GM19328 (cell line): Measurements from ENCODE around the gene EIF4A3.

ENCODE experiments used
- ATAC-seq: cut with Tn5 transposase; IDR thresholded peaks from one replicate; pipeline ENCODE4 v1.9.1; 2021; ENCODE audit warnings: mild to moderate bottlenecking, moderate library complexity; ENCODE audit not compliant: unreplicated experiment

EIF4A3 gene

DNA sequence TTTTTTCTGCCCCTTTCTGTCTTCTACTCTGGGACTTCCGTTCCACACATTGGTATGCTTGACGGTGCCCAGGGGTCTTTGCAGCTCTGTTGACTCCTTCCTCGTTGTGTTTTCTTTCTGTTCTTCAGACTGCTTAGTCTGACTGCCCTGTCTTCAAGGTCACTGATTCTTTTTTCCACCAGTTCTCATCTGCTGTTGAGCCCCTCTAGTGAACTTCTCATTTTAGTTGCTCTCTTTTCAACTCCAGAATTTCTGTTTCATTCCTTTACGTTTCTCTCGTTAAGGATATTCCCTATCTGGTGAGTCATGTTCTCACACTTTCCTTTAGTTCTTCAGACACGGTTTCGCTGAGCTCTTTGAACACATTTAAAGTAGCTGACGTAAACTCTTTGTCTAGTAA, 31.8 kb downstream of the EIF4A3 start:
- no peak for ATAC-seq

DNA sequence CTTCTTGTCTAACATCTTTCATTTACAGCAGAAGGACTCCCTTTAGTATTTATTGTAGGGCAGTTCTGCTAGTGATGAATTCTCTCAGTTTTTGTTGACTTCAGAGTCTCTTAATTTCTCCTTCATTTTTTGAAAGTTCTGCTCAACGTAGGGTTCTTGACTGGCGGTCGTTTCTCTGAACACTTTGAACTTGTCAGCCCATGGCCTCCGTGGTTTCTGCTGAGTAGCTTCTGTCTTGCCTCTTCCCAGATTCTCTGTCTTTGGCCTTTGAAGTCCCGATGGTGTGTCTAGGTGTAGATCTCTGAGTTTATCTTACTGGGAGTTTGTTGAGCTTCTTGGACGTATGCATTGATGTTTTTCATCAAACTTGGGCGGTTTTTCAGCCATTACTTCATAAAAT, 32.2 kb downstream of the EIF4A3 start:
- ATAC-seq: no peak

DNA sequence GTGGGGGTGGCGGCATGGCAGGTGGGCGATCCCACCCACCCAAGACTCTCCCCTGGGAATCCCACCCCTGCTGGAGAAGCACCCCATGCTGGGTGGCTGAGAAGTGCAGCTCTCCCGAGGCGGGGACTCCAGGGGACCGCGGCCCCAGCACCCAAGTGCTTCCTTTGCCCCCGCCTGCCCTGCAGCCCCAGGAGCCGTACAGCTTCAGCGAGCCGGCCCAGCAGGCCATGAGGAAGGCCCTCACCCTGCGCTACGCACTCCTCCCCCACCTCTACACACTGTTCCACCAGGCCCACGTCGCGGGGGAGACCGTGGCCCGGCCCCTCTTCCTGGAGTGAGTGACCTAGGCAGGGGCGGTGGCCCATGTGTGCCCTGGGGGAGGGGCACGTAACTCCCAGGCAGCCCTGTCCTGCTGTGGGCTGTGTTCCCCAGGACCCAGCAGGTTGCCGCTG, 33.9 kb downstream of the EIF4A3 start:
- ATAC-seq: no peak

DNA sequence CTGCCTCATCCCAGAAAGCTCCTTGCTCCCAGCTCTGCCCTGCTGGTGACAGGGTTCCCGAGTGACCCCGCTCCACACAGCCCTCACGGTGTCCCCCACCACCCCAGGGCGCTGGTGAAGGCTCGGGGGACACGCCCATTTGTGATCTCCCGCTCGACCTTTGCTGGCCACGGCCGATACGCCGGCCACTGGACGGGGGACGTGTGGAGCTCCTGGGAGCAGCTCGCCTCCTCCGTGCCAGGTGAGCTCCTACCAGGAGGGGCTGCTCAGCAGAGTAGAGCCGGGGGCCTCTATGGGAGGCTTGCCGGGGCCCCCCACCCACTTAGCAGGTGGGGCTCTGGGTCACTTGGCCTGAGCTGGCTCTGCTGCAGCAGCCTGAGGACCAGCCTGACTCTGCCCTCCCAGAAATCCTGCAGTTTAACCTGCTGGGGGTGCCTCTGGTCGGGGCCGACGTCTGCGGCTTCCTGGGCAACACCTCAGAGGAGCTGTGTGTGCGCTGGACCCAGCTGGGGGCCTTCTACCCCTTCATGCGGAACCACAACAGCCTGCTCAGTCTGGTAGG, 34.4 kb downstream of the EIF4A3 start:
- no peak for ATAC-seq

DNA sequence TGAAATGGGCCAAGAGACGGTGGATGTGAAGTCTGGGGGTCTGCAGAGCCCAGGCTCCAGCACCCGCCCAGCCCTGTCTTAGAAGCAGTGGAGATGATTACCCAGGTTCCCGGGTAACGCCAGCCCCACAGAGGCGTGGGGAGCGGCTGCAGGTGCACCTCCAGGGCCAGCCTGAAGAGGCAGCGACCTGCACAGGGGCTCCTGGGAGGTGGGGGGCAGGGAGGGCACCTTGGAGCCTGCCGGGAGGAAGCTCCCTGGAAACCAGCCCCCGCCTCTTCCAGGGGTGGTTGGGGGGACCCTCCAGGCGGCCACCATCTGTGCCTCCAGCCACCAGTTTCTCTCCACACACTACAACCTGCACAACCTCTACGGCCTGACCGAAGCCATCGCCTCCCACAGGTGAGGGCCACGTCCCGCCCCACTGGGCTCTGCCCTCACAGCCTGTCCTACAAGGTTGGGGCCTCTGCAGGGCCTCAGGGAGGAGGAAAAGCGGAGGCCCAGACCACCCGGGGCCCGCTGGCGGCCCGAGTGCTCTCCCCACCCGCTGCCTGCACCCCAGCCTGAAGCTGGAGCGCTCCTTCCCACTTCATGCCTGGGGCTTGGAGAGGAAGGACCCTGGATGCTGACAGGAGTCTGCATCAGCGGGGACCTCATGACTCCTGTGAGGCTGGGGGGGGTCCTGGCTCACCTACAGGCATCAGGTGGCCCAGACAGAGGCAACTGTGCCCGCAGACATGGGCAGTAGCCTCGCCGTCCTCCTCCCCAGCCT, 35.0 kb downstream of the EIF4A3 start:
- no peak for ATAC-seq

DNA sequence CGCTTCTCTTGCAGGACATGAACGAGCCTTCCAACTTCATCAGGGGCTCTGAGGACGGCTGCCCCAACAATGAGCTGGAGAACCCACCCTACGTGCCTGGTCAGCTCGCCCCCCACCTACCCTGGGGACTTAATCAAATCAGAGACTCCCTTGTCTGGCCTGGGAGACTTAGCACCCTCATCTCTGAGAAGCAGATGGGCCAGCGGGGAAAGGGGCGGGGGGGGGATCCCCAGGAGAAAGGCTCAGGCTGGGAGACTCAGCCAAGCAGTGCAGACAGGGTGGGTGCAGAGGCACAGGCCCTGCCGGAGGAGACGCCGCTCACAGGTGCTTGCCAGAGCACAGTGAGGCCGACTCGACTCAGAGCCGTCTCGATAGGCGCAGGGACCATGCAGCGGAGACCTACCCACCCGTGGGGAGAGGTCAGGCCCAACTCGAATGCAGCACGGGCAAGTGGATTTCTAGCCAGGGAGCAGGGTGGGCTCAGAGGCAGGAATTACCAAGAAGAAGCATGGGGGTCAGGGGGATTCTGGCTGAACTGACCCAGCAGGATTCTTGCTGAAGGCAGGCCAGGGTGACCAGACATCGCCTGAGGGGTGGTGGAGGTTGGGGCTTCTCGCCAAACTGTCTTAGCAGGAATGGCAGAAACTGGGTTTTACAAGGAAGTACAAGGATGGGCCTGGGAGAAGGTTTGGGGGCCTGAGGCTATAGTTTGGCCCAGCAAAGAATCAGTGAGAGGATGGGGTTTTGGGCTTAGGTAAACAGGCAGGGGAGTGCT, 35.8 kb downstream of the EIF4A3 start:
- no peak for ATAC-seq

DNA sequence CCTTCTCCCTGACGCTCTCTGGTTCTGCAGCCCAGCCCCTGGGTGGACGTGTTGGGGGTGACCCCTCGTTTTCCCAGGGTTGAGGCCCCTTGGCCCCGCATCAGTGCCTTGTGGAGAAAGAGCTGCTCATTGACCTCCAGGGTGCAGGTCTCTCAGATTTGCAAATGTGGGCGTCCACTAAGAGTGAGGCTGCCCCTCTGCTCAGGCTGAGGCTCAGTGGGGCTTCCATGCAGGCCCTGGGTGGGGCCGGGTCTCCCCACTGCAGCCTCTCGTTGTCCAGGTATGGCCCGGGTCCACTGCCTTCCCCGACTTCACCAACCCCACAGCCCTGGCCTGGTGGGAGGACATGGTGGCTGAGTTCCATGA, 36.5 kb downstream of the EIF4A3 start:
- no peak for ATAC-seq

DNA sequence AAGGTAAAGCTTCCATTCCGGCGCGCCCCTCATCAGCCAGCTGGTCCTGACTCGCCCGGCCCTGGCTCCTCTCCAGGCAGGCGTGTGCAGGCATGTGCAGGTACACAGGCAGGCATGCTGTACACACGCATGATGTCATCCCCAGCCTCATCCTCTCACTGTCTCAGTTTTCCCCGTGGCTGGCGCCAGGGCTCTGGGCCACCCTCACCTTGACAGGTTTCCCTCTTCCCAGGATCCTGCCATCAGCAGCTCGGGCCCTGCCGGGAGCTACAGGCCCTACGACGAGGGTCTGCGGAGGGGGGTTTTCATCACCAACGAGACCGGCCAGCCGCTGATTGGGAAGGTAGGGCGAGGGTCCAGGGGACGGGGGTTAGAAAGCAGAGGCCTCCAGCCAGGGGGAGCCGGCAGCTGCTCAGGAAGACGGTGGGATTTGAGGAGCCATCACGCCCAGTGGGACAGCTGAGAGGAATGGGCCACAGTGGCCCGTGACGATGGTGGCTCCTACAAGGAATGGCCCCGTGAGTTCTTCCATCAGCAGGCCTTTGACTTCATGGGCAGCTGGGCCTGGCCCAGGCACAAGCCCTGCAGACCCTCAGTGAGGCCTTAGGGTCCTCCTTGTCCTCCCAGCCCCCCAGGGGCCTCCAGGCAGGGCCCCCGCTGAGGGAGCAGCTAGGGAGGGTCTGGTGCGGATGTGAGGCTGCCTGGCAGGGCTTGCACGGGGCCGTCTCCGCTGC, 37.0 kb downstream of the EIF4A3 start:
- ATAC-seq: no peak

DNA sequence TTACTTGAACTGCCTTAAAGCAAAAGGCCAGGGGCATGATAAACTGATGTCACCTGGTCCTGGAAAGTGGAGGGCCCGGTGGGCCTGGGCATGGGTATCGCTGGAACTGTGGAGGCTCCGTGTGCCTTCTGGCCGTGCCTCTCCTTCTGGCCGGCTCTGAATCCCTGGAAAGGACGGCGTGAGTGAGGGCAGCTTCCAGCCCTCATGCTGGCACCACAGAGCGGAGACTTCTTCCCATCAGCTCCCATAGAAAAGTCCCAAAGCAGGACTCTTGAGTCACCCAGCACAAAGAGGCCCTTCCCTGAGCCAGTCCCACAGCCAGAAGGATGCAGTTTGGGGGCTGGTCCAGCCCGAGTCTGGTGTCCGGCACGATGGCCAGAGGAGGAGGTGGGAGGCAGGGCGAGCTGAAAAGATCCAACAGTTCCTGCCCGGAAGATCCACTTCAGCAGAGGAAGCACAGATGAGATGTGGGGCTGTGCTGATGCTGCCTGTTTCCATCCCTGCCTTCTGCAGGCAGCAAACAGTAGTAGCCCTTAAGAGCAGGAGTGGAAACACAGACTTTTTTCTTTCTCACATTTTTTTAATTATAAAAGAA, 37.8 kb downstream of the EIF4A3 start:
- ATAC-seq: no peak

DNA sequence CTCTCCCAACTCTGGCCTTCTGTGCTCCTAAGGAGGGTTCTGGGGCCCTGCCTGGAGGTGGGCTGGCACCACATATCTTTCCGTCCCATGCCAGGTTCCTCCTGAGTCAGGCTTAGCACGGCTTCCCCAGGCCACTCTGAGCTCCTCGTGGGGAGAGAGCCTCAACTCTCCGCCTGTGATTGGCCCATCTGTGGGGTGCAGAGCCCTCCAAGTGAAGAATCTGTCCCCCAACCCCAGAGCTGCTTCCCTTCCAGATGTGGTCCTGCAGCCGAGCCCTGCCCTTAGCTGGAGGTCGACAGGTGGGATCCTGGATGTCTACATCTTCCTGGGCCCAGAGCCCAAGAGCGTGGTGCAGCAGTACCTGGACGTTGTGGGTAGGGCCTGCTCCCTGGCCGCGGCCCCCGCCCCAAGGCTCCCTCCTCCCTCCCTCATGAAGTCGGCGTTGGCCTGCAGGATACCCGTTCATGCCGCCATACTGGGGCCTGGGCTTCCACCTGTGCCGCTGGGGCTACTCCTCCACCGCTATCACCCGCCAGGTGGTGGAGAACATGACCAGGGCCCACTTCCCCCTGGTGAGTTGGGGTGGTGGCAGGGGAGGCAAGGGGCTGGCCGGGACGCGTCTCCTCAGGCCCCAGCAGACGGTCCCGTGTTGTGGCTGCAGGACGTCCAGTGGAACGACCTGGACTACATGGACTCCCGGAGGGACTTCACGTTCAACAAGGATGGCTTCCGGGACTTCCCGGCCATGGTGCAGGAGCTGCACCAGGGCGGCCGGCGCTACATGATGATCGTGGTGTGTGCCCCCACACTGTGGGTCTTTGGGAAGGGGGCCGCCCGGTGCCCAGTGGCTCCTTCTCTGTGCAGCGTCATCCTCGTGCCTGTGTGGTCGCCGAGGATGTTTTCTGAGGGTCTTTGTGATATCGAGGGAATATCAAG, 38.6 kb downstream of the EIF4A3 start:
- no peak for ATAC-seq

DNA sequence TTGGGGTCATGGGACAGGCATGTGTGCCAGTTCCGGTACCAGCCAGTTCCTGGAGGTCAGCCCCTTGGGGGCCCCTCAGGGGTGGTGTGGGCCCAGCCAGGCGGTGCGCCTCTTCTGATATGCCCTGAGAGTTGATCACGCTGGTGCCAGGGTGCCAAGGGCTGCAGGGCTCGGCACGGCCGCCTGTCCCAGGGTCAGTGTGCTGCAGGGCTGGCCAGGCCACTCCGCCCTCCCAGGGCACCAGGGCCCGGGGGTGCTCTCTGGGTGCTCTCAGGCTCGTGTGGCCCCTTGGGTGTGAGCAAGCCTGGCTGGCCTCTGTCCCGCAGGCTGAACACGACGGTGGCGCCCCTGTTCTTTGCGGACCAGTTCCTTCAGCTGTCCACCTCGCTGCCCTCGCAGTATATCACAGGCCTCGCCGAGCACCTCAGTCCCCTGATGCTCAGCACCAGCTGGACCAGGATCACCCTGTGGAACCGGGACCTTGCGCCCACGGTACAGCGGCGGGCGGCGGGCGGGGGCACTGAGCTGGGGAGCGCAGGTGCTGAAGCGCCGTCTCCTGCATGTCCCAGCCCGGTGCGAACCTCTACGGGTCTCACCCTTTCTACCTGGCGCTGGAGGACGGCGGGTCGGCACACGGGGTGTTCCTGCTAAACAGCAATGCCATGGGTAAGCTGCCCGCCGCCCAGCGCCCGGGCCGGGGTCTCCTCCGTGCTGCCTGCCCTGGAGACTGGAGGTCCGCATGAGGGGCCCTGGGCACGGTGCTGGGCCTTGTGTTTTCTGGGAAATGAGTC, 39.5 kb downstream of the EIF4A3 start:
- no peak for ATAC-seq

DNA sequence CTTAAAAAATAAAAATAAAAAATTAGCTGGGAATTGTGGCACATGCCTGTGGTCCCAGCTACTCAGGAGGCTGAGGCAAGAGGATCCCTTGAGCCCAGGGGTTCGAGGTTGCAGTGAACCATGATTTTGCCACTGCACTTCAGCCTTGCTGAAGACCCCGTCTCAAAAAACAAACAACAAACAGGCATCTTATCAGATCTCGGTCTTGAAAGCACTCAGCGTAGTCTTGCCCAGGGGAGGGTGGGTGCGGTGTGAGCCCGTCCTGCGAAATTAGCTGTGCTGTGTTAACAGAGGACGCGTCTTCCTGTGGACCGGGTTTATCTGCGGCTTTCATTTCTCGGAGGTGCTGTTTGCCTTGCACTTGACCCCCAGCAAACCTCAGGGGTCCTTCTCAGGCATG, 40.2 kb downstream of the EIF4A3 start:
- ATAC-seq: no peak

DNA sequence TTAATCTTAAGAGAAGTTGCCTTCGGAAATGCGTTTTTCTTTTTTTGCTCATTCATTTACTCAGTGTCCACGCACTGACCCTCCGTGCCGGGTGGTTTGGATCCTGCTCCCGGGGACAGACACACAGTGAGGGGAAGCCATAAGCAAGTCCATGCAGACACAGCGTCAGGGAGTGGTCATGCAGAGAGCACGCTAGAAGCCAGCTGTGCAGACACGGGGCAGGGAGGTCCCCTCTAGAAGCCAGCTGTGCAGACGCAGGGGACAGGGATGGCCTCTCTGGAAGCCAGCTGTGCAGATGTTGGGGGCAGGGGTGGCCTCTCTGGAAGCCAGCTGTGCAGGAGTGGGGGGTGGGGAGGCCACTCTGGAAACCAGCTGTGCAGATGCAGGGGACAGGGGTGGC, 40.8 kb downstream of the EIF4A3 start:
- no peak for ATAC-seq

DNA sequence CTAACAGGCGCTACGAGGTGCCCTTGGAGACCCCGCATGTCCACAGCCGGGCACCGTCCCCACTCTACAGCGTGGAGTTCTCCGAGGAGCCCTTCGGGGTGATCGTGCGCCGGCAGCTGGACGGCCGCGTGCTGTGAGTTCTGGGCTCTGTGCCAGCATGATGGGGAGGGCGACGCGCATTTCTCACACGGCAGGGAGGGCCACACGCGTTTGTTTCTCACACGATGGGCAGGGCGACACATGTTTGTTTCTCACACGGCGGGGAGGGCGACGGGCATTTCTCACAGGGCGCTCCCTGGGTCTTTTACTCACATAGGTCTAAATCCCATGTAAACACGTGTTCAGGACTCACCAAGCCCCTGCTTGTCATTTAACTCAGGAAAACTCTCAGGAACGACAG, 41.2 kb downstream of the EIF4A3 start:
- ATAC-seq: no peak

DNA sequence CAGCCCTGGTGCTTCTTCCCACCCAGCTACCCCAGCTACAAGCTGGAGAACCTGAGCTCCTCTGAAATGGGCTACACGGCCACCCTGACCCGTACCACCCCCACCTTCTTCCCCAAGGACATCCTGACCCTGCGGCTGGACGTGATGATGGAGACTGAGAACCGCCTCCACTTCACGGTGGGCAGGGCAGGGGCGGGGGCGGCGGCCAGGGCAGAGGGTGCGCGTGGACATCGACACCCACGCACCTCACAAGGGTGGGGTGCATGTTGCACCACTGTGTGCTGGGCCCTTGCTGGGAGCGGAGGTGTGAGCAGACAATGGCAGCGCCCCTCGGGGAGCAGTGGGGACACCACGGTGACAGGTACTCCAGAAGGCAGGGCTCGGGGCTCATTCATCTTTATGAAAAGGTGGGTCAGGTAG, 42.0 kb downstream of the EIF4A3 start:
- no peak for ATAC-seq

DNA sequence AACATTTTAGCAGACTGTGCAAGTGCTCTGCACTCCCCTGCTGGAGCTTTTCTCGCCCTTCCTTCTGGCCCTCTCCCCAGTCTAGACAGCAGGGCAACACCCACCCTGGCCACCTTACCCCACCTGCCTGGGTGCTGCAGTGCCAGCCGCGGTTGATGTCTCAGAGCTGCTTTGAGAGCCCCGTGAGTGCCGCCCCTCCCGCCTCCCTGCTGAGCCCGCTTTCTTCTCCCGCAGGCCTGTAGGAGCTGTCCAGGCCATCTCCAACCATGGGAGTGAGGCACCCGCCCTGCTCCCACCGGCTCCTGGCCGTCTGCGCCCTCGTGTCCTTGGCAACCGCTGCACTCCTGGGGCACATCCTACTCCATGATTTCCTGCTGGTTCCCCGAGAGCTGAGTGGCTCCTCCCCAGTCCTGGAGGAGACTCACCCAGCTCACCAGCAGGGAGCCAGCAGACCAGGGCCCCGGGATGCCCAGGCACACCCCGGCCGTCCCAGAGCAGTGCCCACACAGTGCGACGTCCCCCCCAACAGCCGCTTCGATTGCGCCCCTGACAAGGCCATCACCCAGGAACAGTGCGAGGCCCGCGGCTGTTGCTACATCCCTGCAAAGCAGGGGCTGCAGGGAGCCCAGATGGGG, 42.5 kb downstream of the EIF4A3 start:
- ATAC-seq: no peak

DNA sequence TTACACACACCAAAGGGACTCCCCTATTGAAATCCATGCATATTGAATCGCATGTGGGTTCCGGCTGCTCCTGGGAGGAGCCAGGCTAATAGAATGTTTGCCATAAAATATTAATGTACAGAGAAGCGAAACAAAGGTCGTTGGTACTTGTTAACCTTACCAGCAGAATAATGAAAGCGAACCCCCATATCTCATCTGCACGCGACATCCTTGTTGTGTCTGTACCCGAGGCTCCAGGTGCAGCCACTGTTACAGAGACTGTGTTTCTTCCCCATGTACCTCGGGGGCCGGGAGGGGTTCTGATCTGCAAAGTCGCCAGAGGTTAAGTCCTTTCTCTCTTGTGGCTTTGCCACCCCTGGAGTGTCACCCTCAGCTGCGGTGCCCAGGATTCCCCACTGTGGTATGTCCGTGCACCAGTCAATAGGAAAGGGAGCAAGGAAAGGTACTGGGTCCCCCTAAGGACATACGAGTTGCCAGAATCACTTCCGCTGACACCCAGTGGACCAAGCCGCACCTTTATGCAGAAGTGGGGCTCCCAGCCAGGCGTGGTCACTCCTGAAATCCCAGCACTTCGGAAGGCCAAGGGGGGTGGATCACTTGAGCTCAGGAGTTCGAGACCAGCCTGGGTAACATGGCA, 43.4 kb downstream of the EIF4A3 start:
- ATAC-seq: no peak
